ENCODE data around the gene CDH22. TPM values are rescaled to one million over a fixed set of nuclear protein-coding genes. Genes with fewer than 3 reads are reported as not detected.

CDH22 gene
- total RNA-seq, 1 donor from 2014 or later = 1.7 TPM

DNA sequence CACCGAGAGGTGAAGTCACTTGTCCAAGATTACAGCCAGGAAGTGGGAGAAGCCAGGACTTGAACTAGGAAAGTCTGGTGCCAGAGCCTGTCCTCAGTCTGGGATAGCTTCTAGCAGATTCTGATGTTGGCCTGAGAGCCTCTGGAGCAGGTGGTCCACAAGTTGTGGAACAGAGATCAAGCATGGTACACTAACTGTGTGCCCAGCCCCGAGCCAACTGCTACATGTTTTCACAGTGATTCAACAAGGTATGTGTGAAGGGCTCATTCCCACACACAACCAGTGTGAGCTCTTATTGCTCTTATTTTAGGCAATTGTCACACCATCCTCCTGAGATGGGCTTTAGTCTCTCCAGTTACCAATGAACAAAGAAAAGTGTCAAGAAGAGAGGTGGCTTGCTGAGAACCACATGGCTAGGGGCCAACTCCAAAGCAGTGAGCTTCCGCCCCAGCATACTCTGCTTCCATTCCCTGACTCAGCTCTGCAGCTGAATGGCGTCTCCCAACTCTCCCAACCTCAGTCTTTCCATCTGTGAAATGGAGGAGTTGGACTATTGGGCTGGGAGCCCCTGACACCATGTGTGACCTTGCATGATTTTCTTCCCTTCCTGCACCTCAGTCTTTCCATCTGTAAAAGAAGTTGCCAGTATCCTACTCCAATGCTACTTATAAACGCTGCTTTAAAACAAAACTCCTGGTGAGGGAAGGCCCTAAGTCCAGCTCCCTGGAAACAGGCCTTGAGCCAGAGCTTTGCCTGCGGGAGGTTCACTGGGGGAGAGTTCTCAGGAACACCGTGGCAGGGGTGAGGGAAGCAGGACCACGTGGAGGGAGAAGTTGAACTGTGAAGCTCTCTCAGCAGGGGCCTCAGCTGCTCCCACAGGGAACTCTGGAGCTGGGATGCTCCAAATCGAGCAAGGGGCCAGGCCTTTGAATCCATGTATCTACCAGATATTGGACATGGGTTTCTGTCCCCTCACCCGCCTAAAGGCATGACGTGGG is 40.9 kb downstream of the CDH22 start:
- intact Hi-C loops (cut with DNase I) = no loop called here
- no peak for DNase-seq (ENCODE audit: extremely low spot score in 2 of 2)
- Histone ChIP-seq H3K4me1 (no peaks in the 10 kb centered on the region), H3K36me3 (no peaks in the 10 kb centered on the region), H3K9me3 (no peaks in the 10 kb centered on the region), H3K27me3 (no peaks in the 10 kb centered on the region), H3K27ac (no peak overlapping the region), H3K4me3 (no peak overlapping the region)
- TF ChIP-seq, protein P1, sequence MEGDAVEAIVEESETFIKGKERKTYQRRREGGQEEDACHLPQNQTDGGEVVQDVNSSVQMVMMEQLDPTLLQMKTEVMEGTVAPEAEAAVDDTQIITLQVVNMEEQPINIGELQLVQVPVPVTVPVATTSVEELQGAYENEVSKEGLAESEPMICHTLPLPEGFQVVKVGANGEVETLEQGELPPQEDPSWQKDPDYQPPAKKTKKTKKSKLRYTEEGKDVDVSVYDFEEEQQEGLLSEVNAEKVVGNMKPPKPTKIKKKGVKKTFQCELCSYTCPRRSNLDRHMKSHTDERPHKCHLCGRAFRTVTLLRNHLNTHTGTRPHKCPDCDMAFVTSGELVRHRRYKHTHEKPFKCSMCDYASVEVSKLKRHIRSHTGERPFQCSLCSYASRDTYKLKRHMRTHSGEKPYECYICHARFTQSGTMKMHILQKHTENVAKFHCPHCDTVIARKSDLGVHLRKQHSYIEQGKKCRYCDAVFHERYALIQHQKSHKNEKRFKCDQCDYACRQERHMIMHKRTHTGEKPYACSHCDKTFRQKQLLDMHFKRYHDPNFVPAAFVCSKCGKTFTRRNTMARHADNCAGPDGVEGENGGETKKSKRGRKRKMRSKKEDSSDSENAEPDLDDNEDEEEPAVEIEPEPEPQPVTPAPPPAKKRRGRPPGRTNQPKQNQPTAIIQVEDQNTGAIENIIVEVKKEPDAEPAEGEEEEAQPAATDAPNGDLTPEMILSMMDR (IDR thresholded peaks at IDR 0.05) = no peak
- TF ChIP-seq POLR2AphosphoS5 (IDR thresholded peaks at IDR 0.05; ENCODE audit: insufficient read depth in 1 of 2, low read depth in 1 of 2) (no peak), POLR2A (IDR thresholded peaks at IDR 0.05) (no peak)

DNA sequence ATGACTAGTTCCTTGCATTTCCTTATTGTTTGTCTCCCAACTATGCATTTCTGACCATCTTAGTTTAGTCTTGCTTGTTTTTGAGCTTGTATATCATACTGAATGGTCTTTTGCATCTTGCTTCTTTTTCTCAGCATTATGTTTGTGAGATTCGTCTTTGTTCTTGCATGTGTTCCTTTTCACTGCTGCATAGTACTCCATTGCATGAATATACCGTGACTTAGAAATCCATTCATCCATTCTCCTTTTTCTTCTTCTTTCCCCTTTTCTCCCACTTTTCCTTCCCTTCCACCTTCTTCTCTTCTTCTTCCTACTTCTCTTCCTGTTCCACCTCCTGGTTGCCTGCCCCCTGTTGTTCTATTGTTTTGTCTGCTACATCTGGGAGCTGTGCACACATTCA is 42.8 kb downstream of the CDH22 start:
- no peaks in the 10 kb centered on the region for H3K27me3 ChIP-seq
- intact Hi-C loops (cut with DNase I) = no loop called here
- no peak for DNase-seq (ENCODE audit: extremely low spot score in 2 of 2)
- no peaks in the 10 kb centered on the region for H3K9me3 ChIP-seq
- H3K4me3 ChIP-seq = no peak overlapping the region
- no peaks in the 10 kb centered on the region for H3K36me3 ChIP-seq
- no peaks in the 10 kb centered on the region for H3K4me1 ChIP-seq
- TF ChIP-seq POLR2A (IDR thresholded peaks at IDR 0.05) (no peak), POLR2AphosphoS5 (IDR thresholded peaks at IDR 0.05; ENCODE audit: insufficient read depth in 1 of 2, low read depth in 1 of 2) (no peak)
- TF ChIP-seq, protein P1 (IDR thresholded peaks at IDR 0.05) = no peak
- H3K27ac ChIP-seq = no peak overlapping the region

DNA sequence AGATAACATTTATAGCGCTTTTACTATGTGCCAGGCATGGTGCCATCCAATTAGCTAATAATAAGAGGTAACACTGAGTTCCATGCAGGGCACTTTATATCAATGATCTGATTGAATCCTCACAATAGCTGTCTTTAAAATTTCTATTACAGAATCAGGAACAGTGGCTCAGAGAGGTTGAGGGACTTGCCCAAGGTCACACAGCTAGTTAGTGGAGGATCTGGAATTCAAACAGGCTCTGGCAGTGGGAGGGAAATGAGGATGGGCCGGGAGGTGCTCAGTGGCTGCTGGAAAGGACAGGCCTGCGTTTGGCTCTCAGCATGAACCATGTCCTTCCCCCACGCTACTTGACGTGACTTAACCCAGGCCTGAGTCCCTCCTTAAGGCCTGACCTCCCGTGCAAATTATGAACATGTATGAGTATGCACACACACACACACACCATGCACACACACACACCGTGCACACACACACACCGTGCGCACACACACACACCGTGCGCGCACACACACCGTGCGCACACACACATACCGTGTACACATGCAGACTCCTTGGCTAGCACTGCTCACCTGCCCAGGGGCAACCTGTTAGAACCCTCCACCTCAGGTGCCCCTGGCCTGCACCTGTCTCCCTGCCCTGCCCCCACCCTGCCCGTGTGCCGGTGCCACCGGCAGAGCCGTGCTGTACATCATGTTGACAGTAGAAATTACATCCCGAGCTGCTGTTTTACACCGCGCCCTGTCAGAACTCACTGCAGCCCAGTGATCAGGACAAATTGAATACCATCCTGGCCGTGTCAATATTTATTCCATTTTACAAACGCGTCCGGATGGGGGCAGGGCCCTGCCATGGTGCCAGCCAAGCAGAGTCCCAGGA is 43.7 kb downstream of the CDH22 start:
- H3K9me3 ChIP-seq = no peaks in the 10 kb centered on the region
- H3K27ac ChIP-seq = no peak overlapping the region
- DNase-seq (ENCODE audit: extremely low spot score in 2 of 2) = no peak
- H3K36me3 ChIP-seq = no peaks in the 10 kb centered on the region
- no peaks in the 10 kb centered on the region for H3K27me3 ChIP-seq
- intact Hi-C loops (cut with DNase I) = no loop called here
- H3K4me1 ChIP-seq = no peaks in the 10 kb centered on the region
- H3K4me3 ChIP-seq = no peak overlapping the region
- no peak for TF ChIP-seq POLR2A (IDR thresholded peaks at IDR 0.05)
- TF ChIP-seq POLR2AphosphoS5 (IDR thresholded peaks at IDR 0.05; ENCODE audit: insufficient read depth in 1 of 2, low read depth in 1 of 2) = no peak

DNA sequence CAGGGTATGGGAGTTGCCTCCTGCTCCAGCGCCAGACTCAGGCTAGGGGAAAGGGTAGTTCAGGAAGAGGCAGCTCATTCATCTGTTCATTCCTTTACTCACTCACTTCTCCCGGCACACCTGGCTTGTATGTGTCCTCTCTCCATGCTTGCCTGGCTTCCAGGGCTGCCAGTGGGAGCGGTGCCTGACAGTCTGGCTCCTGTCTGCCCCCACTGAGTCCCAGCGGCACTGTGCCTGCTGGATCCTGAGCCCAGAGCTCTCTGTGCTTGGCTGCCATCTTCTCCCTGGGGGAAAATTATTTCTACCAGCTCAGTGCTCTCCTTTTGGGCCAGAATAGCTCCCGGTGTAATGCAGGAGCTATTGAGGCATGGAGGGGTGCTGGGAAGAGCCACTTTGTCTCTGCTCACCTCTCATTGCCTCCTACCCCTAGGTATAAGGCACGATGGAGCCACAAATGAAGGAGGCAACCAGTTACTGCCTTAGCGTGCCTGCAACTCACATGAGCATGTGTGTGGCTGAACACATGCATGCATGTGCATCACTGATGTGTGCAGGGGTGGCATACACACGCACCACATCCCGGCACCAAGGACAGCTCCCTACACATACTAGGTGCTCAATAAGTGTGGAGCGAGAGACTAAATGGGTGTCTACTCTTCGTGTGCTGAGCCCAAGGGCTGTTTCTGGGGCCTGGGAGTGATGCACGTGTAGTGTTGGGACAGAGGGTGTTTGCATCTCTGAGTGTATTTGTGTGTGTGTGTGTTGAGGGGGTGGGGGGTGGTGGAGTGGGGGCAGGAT is 46.6 kb downstream of the CDH22 start:
- DNase-seq (ENCODE audit: extremely low spot score in 2 of 2) = no peak
- intact Hi-C loops (cut with DNase I) = no loop called here
- no peaks in the 10 kb centered on the region for H3K9me3 ChIP-seq
- no peak overlapping the region for H3K27ac ChIP-seq
- no peaks in the 10 kb centered on the region for H3K4me1 ChIP-seq
- TF ChIP-seq, protein P1 (IDR thresholded peaks at IDR 0.05) = no peak
- TF ChIP-seq POLR2AphosphoS5 (IDR thresholded peaks at IDR 0.05; ENCODE audit: insufficient read depth in 1 of 2, low read depth in 1 of 2) = no peak
- TF ChIP-seq POLR2A (IDR thresholded peaks at IDR 0.05) = no peak
- no peaks in the 10 kb centered on the region for H3K36me3 ChIP-seq
- no peaks in the 10 kb centered on the region for H3K27me3 ChIP-seq
- no peak overlapping the region for H3K4me3 ChIP-seq
